NCI-H2196 treated with DMSO at 0.1 percent for 48 hours (cell line): ENCODE measurements around the gene ESR2.
"Not testable (repeated sequence)": the region's sequence is repeated elsewhere in the genome, so short reads cannot be mapped to it uniquely, and the experiment has no call there.

Experiments used
- DNase-seq: peaks from one replicate; lab custom pipeline; 2025; ENCODE audit not compliant: unreplicated experiment; lab: John Stamatoyannopoulos, UW

The ESR2 gene

GRCh38 chr14:64293976-64294671, at the start of gene ESR2:
ESR2 (minus strand) TSS chr14:64294371; CDS start chr14:64282985, 11,386 bp downstream.
- no peak for DNase-seq

DNA sequence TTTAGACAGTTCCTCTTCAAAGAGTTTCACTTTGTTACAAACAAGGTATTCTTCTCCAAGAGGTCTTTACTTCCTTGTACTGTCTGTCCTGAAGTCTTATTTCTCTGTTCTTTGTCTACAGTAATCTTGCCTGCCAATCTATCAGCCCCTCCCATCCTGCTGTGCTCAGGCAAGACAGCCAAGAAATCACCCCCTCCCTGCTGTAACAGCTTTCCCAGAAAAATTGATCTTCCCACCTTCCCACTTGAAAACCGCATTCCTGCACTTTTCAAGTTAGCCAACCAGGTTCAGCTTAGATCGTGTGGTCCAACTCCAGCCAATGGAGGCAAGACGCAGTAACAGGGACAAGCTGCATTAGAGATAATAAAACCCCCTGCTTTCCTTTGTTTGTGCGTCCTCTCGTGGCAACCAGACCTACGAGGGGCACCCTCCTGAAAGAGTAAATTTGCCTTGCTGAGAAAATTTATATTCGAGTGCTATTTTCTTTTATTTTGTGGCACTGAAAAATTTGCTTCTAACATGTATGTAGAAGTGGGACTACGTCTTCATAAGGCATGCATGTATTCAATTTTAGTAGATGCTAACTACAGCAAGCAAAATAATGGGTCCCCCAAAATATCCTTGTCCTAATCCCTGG, 46.5 kb upstream of the ESR2 start:
- DNase-seq: no peak

DNA sequence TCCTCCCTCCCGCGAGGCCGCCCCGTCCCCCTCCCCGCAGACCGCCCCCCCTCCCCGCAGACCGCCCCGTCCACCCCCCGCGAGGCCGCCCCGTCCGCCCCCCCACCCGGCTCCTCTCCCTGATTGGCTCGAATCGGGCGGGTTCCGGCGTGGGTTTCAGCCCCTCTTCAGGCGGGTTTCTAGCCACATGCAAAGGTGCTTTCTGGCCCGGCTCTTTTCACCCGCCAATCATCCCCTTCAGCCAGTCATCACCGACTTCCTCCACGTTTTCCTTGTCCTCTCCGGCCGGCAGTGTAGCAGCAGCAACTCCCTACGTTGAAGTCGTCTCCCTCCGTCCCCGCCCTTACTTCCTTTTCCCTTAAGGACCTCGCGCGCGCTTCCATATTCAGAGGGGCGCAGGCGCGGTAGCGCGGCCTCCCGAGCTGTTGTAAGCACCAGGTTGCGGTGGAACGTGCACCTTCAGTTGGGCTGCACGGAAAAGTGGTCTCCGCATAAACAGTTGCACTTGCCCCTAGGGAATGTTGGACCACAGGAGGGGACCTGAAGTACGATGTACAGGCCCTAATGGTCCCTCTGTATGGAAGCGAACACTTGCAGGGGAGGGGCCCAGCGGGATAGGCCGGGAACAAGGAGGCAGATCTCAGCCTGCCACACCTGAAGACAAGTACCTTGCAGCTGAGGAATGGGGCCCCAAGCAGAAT, 44.6 kb upstream of the ESR2 start:
- DNase-seq: peak; percentile 99

- peak; percentile 94 for DNase-seq
Measured at GRCh38 chr14:64337888-64338615, 43.9 kb upstream of the ESR2 start.

- no peak for DNase-seq
Measured at GRCh38 chr14:64329149-64329548, 35.0 kb upstream of the ESR2 start.

DNA sequence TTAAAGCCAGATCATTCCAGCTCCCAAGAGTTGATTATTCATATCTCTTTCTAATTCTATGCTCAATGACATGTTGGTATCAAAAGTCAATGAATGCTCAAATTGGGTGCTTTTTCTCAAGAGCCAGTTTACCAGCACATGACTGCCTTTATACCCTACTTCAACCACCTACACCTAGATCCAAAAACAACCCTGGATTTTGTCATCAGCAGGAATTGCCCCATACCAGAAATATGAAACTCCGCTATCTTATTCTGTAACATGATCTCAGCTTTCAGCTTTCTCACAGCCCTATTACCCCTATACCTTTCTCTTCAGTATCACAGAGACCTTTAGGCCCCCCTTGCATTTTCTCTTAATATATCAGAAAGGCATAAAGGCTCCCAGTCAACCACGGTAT, 32.3 kb upstream of the ESR2 start:
- no peak for DNase-seq

GRCh38 chr14:64324895-64325294, 30.7 kb upstream of the ESR2 start:
- DNase-seq: no peak

DNA sequence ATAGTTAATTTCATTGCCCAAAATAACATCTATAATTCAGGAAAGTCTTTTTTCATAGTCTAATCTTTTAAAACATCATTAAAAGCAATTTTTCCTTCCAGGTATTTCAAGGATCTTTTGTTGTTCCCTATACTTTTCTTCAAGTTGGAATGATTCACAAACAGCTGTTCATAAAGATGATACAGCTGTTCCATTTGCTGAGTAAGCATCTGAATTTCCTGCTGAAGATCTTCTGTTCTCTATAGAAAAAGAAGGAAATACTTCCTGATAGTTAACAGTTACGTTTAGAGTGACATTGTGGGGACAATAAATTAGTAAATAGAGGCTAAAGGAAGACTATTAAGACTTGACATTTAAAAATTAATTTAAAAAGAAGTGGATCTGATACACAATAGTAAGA, 30.3 kb upstream of the ESR2 start:
- no peak for DNase-seq

- not testable (repeated sequence) for DNase-seq
Measured at GRCh38 chr14:64320362-64320761, 26.2 kb upstream of the ESR2 start.

DNA sequence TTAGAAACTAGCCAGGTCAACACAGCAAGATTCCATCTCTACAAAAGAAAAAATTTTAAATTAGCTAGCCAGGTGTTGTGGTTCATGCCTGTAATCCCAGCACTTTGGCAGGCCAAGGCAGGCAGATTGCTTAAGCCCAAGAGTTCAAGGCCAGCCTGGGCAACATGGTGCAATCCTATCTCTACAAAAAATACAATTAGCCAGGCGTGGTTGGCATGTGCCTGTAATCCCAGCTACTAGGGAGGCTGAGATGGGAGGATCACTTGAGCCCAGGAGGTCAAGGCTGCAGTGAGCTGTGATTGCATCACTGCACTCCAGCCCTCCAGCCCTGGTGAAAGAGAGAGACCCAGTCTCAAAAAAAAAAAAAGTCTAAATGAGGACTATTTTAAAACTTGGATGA, 24.5 kb upstream of the ESR2 start:
- DNase-seq: not testable (repeated sequence)

- peak; percentile 45 for DNase-seq
Measured at GRCh38 chr14:64303471-64303917, 9.3 kb upstream of the ESR2 start.

GRCh38 chr14:64298773-64299172, 4.6 kb upstream of the ESR2 start:
- no peak for DNase-seq

GRCh38 chr14:64296561-64296960, 2.4 kb upstream of the ESR2 start:
- DNase-seq: no peak

DNA sequence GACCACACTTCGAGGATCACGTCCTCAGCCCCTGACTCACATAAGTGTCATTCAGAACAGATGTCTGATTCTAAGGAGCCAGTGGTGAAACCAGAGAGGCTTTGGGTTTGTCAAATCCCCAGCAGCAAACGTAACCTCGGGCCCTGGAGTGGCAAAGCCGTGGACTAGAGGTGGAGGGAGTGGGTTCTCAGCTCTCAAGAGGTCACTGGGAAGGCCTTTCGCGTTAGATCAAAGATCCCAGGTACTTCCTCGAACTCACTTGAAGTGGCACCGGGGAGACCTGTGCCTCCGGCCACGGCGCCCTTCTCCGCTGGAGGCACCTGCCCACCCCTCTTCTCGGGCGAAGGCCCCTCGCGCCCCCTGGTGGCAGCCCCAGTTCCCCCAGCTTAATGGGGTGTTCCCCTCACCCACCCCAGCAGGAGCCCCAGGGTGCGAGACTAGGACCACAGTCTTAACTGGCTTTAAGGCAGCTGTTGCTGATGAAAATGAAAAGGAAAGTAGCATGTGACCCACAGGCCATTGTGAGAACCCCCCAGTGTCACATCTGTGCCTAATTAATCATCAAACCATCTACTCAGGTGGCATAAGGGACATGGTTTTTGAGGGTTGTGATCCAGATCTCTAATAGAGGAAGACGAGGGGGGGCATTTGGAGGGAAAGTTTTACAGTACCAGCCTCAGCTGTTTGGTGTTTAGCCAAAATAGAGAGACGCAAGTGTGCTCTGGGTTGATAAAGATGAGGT, 672 bp upstream of the ESR2 start:
- no peak for DNase-seq

- DNase-seq: no peak
Measured at GRCh38 chr14:64292197-64292596, 2.0 kb downstream of the ESR2 start.

DNA sequence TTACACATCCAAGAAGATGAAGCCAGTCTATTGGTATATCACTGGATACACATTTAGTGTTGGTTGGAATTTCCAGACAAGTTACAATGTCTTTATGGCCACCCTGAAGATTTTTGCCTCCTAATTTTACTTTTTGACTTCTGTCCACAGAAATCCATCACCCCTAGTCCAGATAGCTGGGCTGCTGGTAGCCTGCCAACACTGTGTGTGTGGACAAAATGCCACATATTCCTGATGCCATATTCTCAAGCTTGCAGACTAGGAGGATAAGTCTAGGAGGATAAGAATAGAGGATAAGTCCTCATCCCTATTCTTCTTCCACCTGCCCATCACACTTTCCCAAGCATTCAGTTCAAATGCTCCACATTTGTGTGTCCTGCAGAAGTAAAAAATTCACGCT, 4.6 kb downstream of the ESR2 start:
- DNase-seq: no peak

- DNase-seq: no peak
Measured at GRCh38 chr14:64281805-64282204, 12.4 kb downstream of the ESR2 start.

GRCh38 chr14:64279704-64280668, 14.2 kb downstream of the ESR2 start:
- no peak for DNase-seq

- no peak for DNase-seq
Measured at GRCh38 chr14:64278458-64278857, 15.7 kb downstream of the ESR2 start.

GRCh38 chr14:64272019-64272418, 22.2 kb downstream of the ESR2 start:
- no peak for DNase-seq
